Lung (tissue), 12 donors: ENCODE measurements around the gene RNF152. TPM values are rescaled to one million over a fixed set of nuclear protein-coding genes. Genes with fewer than 3 reads are reported as not detected.

Experiments used
- ATAC-seq: fragments of 200-7000 bp; cut with Tn5 transposase; one replicate; pipeline ENCODE4 v1.9.1; 2020; ENCODE audit warnings: moderate number of reproducible peaks; ENCODE audit not compliant: insufficient read depth, low FRiP score
- DNase-seq, 3 donors: peaks; one replicate each; pipeline ENCODE4 v3.0.0-alpha.2; 2013 to 2017
- H3K27ac ChIP-seq, 2 donors: one replicate each; pipeline ENCODE4 v1.5.1; 2013; ENCODE audit warnings: mild to moderate bottlenecking in 2 of 2, moderate library complexity in 2 of 2, control low read depth in 1 of 2, inconsistent platforms in 1 of 2, low read depth in 1 of 2, low read length in 1 of 2
- H3K27me3 ChIP-seq, 3 donors: one replicate each; pipeline ENCODE4 v1.5.1; 2013; ENCODE audit warnings: low read length in 2 of 3; ENCODE audit not compliant: control insufficient read depth in 3 of 3, insufficient read depth in 3 of 3
- H3K36me3 ChIP-seq, 4 donors: one replicate each; pipeline ENCODE4 v1.5.1; 2013; ENCODE audit warnings: low read length in 4 of 4, mild to moderate bottlenecking in 1 of 4, moderate library complexity in 1 of 4; ENCODE audit not compliant: control insufficient read depth in 4 of 4, insufficient read depth in 4 of 4
- H3K4me1 ChIP-seq, 5 donors: one replicate each; pipeline ENCODE4 v1.5.1; 2013; ENCODE audit warnings: low read length in 5 of 5, mild to moderate bottlenecking in 2 of 5, moderate library complexity in 1 of 5; ENCODE audit not compliant: control insufficient read depth in 5 of 5, insufficient read depth in 5 of 5
- H3K4me3 ChIP-seq: one replicate; pipeline ENCODE4 v1.5.1; 2013; ENCODE audit warnings: mild to moderate bottlenecking, control low read depth, moderate library complexity
- H3K9ac ChIP-seq, 2 donors: one replicate each; pipeline ENCODE4 v1.5.1; 2013; ENCODE audit warnings: low read length in 2 of 2, control low read depth in 1 of 2; ENCODE audit not compliant: insufficient read depth in 1 of 2
- H3K9me3 ChIP-seq, 4 donors: one replicate each; pipeline ENCODE4 v1.5.1; 2013; ENCODE audit warnings: low read length in 3 of 4, mild to moderate bottlenecking in 1 of 4, moderate library complexity in 1 of 4; ENCODE audit not compliant: control insufficient read depth in 4 of 4, insufficient read depth in 3 of 4
- CTCF ChIP-seq: IDR thresholded peaks from 2 replicates; pipeline ENCODE4 v1.5.1; 2012; ENCODE audit warnings: mild to moderate bottlenecking; ENCODE audit errors: control extremely low read depth, extremely low read depth
- whole genome bisulfite sequencing, 2 donors: extraction: QIAGEN DNeasy Blood & Tissue Kit; methylation state at CpG; one replicate each; pipeline ENCODE4 v1.1.7; 2013; 5-methylcytosine and 5-hydroxymethylcytosine counted together
- polyA plus RNA-seq, 2 donors: library from polyadenylated mRNA; stranded (reverse); fragments of 200-250 nt; gene quantifications; one replicate each; pipeline ENCODE4 v1.2.1, GENCODE V29; 2013
- total RNA-seq, 2 donors: library from RNA; depleted of rRNA in 1 of 2; stranded (reverse); fragments of >200 nt in 1 of 2; gene quantifications; one replicate each; pipeline ENCODE4 v1.2.1, GENCODE V29; 2014 to 2021
- donor health status: control.
- donor health status: control.
- donor health status: Bipolar disorder and iron deficiency.
- donor health status: healthy.
- donor health status: DM: yes; HTN: yes; CAD: no.

The RNF152 gene
- total and polyA plus RNA-seq, 4 donors = 1.1 to 55.6 (median 9.6) TPM

- Histone ChIP-seq H3K36me3 (peaks cover 0 to 1% (median 0%) of the 10 kb centered on the region in 4 donors), H3K27ac (no peak overlapping the region), H3K4me3 (no peak overlapping the region), H3K4me1 (no peaks in the 10 kb centered on the region), H3K9ac (no peak overlapping the region), H3K9me3 (peaks cover 0 to 3% (median 0%) of the 10 kb centered on the region in 4 donors), H3K27me3 (no peaks in the 10 kb centered on the region)
- TF ChIP-seq CTCF = no peak
- ATAC-seq (no peak), DNase-seq (no peak)
- 93 to 95% methylated on average over 4 of the region's 4 CpGs for WGBS, 2 donors
Observed at GRCh38 chr18:61844726-61845125, 48.1 kb downstream of the RNF152 start.

- Histone ChIP-seq H3K27ac (no peak overlapping the region), H3K36me3 (peaks cover 0 to 1% (median 0%) of the 10 kb centered on the region in 4 donors), H3K9me3 (peaks cover 0 to 5% (median 0%) of the 10 kb centered on the region in 4 donors), H3K27me3 (no peaks in the 10 kb centered on the region), H3K9ac (no peak overlapping the region), H3K4me1 (no peaks in the 10 kb centered on the region), H3K4me3 (no peak overlapping the region)
- no peak for TF ChIP-seq CTCF
- no peak for ATAC-seq
- DNase-seq = peak in 1 of 3 donors; percentile 28
- 55 to 75% methylated on average over 2 of the region's 2 CpGs for WGBS, 2 donors
Observed at GRCh38 chr18:61842146-61842545, 50.7 kb downstream of the RNF152 start.

DNA sequence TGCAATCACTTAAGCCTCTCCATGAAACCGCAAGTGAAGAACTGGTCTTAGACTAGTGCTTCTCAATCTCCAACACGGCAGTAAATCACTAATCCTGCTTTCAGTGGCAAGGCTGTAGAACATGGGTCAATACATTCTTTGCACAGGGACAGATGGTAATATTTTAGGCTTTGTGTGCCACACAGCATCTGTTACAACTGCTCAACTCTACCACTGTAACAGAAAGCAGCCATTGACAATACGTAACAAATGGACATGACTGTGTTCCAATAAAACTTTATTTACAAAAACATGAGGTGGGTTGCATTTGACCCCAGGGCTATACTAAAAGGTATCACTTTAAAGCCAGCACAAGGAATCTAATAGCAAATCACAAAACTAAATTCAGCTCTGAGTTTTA lies 51.1 kb downstream of the RNF152 start:
- H3K36me3 ChIP-seq = peaks cover 0 to 1% (median 0%) of the 10 kb centered on the region in 4 donors
- no peak overlapping the region for H3K9ac ChIP-seq
- ATAC-seq (no peak), DNase-seq (no peak)
- peak overlapping the region in 1 of 2 donors; percentile 29 for H3K27ac ChIP-seq
- WGBS, 2 donors = 77 to 97% methylated on average over 3 of the region's 3 CpGs
- TF ChIP-seq CTCF = no peak
- H3K4me1 ChIP-seq = no peaks in the 10 kb centered on the region
- no peak overlapping the region for H3K4me3 ChIP-seq
- H3K9me3 ChIP-seq = peaks cover 0 to 5% (median 0%) of the 10 kb centered on the region in 4 donors
- no peaks in the 10 kb centered on the region for H3K27me3 ChIP-seq

GRCh38 chr18:61840324-61840723 lies 52.5 kb downstream of the RNF152 start:
- H3K9ac ChIP-seq = no peak overlapping the region
- no peak overlapping the region for H3K4me3 ChIP-seq
- H3K4me1 ChIP-seq = no peaks in the 10 kb centered on the region
- WGBS, 2 donors = 87 to 93% methylated on average over 1 of the region's 1 CpG
- H3K27me3 ChIP-seq = no peaks in the 10 kb centered on the region
- ATAC-seq (no peak), DNase-seq (no peak)
- H3K36me3 ChIP-seq = peaks cover 0 to 1% (median 0%) of the 10 kb centered on the region in 4 donors
- H3K27ac ChIP-seq = no peak overlapping the region
- no peak for TF ChIP-seq CTCF
- peaks cover 0 to 2% (median 0%) of the 10 kb centered on the region in 4 donors for H3K9me3 ChIP-seq
